Gastrocnemius medialis (tissue), 4 donors: ENCODE results near the gene VPS54.

Experiments
- CTCF ChIP-seq, 5 experiments: fragments of 450-650 bp in 3 of 5; fragments of 200-600 bp in 2 of 5; sonication (generic) in 2 of 5; IDR thresholded peaks in 4 of 5; conservative IDR thresholded peaks in 1 of 5; 1 replicate in 4 of 5; 2 replicates in 1 of 5; pipeline ENCODE4 v1.5.1; 2016 to 2019; ENCODE audit warnings: antibody characterized with exemption in 5 of 5, mild to moderate bottlenecking in 3 of 5, moderate library complexity in 3 of 5
- POLR2A ChIP-seq, 2 donors: fragments of 450-650 bp; IDR thresholded peaks; one replicate each; pipeline ENCODE4 v1.6.1; 2017; ENCODE audit warnings: antibody characterized with exemption in 2 of 2, mild to moderate bottlenecking in 2 of 2, moderate library complexity in 2 of 2

GRCh38 chr2:64052463-64053241 lies 33.4 kb upstream of the VPS54 start:
- TF ChIP-seq CTCF (IDR thresholded peaks at IDR 0.05 in 4 of 5, conservative IDR thresholded peaks at IDR 0.05 in 1 of 5) (no peak), POLR2A (IDR thresholded peaks at IDR 0.05) (peak in 1 of 2 donors; percentile 14)
